Ramos (cell line): ENCODE data around the gene LLGL2.

Experiments used
- in situ Hi-C: fragments of 300-500 bp; cut with MboI; formaldehyde crosslinking; loops from one replicate; pipeline ENCODE4 v1.14.3; 2022; ENCODE audit warnings: low sequenced_read_pairs; ENCODE audit not compliant: unreplicated experiment

The LLGL2 gene

DNA sequence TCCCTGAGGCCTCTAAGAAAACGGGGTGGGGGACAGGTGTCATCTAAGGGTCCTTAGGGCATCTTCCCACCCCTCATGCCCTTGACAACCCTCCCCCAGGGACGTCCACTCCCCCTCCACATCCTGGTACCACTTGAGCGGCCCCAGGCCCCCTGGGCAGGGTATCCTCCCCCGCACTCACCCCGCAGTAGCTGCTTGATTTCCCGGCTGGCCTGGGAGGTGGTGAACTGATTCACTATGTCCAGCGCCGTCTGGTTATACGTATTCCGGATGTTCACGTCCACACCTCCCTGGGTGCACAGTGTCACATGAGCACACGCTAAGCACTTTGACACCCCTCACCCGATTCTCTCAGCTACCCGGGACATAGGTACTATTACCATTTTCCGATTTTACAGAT, 19.9 kb upstream of the LLGL2 start:
- in situ Hi-C loops: no loop called here

DNA sequence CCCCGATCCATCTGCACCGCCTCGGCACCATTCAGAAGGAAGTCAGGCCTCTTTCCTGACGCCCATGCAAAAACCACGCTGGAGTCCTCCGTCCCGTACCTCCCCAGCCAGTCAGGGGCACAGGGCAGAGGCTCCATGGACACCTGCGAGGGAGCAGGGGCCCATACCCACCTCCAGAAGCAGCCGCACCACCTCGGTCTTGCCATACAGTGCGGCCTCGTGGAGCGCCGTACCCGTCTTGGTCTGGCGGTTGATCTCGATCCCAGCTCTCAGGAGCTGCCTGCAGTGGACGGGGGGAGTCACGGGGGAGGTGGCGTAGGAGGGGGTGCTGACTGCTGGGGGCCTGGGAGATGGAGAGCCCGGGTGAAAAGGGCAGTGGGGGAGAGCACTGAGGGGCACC, 19.4 kb upstream of the LLGL2 start:
- in situ Hi-C loops: no loop called here

DNA sequence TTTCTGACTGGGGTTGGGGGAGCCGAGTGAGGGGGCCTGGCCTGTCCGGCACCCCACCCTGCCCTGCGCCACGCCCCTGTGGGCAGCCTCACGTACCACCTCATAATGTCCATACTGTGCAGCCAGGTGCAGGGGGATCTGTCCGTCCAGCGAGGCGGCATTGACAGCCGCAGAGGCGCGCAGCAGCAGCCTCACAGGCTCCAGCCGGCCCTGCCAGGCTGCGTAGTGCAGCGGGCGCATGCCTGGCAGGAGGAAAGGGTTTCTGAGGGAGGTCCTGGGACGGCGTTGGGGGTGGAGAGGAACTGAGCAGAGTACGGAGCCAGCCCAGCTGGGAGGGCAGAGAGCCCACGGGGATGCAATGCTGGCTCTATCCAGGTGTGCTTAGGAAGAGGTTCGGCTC, 18.6 kb upstream of the LLGL2 start:
- in situ Hi-C loops: no loop called here

DNA sequence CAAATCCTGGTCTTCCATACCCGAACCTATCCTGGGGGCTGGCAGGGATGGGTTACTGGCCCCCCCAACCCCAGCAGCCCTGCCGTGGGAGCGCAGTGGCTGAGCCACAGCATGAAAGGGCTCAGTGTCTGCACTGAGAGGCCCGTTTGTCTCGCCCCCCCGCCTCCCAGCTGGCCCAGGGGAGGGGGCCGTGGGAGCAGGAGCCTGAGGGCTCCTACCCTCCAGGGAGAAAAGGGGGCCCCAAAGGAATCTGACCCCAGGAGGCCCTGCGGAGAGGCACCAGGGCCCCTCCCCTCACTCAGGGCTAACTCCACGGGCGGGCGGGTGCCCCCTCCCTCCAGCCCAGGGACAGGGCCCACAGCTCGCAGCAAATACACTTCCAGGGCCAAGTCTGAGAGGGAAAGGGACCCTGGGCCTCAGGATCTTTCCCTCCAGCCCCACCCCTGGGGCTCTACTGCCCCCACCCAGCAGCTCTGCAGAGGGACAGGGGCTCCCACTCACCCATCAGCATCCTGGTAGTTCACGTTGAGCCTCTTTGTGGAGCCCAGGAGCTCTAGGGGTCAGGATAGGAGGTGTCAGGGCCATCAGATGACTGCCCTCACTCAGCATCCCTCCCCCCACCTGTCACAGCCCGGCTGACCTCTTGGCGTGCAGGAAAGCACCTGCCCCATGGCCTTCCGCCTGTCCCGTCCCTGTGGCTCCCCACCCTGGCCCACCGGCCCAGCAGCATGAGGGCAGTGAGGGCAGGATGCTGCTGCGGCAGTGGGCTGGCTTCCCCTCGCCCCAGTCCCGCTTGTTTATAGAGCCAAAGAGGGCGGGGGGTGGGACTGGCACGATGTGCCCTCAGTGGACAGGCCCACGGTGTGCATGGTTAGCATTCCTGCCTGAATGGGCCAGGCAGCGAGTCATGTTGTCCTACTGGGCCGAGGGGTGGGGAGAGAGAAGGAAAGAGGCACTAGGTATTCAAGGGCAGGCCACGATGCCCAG, 17.5 kb upstream of the LLGL2 start:
- in situ Hi-C loops: no loop called here

DNA sequence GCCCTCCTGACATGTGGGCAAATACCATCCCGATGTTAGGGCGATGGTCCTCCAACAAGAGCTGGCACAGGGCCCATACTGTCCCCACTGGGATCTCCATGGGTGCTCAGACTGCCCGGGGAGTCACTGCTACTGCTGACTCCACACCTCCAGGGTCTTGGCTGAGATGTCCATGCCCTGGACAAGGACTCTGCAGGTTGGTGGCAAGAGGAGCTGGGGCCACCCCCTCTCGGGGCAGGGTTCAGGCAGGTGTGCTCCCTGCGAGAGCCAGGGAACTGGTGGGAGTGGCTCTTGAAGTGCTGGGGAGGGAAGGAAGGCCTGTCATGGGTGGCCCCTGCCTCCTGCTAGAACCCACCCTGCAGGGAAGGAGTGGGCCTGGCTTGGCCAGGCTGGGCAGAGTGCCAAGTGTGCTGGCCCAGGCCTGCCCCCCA, 16.6 kb upstream of the LLGL2 start:
- in situ Hi-C loops: no loop called here

DNA sequence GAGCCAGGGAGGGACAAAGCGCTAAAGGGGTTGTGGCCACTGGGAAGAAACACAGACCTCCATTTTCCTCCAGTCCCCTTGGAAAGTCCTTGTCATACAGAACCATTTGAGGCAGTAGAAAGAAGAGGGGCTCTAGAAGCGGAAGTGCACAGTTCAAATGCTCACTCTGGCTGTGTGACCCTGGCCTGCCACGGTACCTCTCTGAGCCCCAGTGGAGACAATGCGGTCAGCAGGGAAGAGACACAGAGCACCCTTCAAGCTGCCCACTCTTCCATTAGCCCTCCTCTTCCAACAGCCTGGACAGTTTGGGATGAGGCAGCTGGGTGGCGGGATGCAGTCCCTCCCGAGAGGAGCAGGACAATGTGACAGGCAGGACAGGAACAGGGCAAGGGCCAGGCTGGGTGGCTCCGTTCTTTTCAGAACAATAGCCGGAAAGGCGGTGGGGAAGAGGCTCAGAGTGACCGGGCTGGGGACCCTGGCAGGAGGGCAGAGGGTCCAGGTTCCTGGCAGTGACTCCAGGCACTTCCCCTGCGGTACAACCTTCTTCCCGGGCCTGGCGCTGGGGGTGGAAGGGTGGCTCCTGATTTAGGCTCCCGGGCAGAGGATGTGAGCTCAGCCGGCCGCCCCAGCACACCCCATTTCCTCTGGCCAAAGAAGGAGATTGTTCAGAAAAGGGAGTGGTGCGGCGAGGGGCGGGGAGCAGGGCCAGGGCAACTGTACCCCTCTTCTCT, 15.8 kb upstream of the LLGL2 start:
- in situ Hi-C loops: loop anchor here (5.0 kb wide), 1 partner anchor 82 kb away; no protein-coding TSS in a partner anchor

DNA sequence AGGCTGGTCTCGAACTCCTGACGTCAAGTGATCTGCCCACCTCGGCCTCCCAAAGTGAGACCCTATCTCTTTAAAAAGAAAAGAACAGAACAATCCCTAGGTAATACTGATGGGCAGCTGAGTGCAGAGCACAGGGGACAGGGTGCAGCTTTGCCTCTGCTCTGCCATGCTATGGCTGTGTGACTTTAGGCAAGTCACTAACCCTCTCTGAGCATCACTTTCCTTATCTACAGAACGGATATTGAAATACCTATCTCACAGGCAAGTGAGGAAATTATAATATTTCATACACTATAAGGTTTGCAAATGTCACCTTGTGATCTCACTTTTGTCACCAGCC, 14.3 kb upstream of the LLGL2 start:
- in situ Hi-C loops: loop anchor here (5.0 kb wide), 1 partner anchor 84 kb away; no protein-coding TSS in a partner anchor

DNA sequence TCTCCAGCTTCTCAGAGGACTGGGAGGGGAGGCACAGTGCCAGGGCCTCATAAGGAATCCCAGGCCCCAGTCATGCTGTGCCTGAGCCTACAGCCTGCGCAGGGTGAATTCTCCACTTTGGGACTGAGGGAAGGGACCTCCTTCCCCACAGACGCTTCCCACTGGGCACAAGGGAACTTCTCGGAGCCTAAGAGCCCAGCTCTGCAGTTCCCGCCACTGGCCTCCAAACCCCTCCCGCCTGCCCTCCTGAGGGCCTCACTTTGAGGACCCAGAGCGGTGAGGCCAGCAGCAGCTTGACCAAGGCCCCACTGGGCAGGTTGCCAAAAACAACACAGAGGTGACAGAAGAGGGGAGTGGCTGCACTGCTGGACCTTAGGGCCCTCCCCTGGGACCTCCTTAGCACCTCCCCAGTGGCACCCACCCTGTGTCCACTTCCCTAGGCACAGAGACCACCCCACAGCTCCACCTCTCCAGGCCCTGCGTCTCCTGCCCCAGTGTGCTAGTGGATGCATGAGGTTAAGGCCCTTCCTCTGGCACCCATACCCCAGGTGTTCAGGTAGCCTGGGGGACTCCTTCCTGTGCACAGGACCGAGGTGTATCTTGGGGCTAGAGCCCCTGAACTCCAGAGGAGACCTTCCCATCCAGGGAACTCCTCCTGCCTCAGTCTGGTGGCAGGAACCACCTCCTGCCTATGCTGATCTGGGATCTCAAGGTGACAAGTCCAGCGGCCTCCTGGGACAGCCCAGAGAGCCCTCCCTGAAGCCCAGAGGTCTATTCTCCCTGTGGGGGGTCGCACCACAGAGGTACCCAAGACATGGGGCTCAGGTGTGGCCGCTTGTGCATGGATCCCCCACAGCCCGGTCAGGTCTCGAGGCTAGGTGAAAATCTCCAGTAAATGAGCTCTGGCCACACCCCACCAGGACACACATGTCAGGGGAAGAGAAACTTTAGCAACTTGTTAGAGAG, 13.6 kb upstream of the LLGL2 start:
- in situ Hi-C loops: loop anchor here (5.0 kb wide), 1 partner anchor 85 kb away; no protein-coding TSS in a partner anchor

DNA sequence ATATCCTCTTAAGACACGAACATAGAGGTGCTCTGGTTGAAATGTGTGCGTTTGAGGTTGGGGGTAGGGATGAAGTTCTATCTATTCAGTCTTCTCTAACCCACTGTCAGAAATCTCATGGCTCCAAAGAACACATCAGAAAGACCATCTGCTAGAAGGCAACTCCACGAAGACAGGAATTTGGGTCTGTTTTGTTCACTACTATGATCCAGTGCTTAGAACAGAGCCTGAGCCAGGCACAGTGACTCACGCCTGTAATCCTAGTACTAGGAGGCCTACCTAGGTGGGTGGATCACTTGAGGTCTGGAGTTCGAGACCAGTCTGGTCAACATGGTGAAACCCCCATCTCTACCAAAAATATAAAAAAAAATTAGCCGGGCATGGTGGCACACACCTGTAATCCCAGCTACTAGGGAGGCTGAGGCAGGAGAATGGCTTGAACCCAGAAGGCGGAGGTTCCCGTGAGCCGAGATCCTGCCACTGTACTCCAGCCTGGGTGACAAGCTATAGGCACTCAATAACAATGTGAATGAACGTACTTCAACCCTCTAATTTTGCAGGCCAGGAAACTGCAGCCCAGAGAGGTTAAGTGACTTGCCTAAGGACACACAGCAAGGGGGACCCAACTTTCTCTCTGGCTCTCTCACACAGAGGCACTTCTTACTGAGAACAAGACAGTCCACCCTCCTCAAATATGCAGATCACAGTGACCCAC, 12.4 kb upstream of the LLGL2 start:
- in situ Hi-C loops: loop anchor here (5.0 kb wide), 1 partner anchor 86 kb away; no protein-coding TSS in a partner anchor

DNA sequence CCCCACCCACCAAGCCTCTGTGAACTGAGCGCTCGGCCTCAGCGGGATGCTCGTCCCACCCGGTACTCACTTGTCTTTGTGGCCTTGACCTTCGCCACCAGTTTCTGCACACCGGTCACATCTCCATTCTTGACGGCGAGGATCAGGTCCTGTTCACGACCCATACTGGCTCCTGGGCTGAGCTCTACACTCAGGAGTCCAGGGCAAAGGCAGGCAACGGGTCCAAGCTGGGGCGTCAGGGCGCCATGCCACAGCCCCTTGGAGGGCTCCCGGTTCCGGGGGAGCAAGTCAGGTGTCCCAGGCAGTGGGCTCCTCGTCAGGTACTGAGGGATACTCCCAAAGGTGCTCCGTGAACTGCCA, 11.9 kb upstream of the LLGL2 start:
- in situ Hi-C loops: loop anchor here (5.0 kb wide), 1 partner anchor 86 kb away; no protein-coding TSS in a partner anchor

DNA sequence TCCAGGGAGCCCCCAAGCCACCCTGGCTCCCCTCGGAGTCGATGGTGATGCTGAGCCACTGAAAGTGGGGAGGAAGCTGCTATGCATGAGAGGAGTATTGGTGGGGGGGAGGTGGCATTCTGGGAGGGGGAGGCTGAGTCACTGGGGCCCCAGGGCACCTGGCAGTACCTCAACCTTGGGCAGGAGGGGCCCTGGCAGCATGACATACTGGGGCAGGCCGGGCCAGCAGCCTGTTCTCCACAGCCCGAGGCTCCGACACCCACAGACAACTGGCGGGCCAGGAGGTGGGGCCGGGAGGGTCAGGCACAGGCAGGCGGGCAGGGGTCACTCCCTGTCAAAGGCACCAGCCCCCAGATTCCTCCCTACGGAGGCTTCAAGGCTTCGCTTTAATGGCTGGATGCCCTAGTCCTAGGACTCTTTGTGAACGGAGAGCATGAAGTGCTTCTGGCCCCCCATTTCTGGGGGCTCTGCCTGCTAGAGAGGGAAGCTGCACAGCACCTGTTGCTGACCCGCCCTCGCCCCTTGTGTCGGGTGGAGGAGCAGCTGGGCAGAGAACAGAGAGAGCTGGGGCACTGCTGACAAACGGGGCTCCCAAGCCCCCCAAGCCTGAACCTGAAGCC, 11.1 kb upstream of the LLGL2 start:
- in situ Hi-C loops: loop anchor here (5.0 kb wide), 1 partner anchor 87 kb away; no protein-coding TSS in a partner anchor

DNA sequence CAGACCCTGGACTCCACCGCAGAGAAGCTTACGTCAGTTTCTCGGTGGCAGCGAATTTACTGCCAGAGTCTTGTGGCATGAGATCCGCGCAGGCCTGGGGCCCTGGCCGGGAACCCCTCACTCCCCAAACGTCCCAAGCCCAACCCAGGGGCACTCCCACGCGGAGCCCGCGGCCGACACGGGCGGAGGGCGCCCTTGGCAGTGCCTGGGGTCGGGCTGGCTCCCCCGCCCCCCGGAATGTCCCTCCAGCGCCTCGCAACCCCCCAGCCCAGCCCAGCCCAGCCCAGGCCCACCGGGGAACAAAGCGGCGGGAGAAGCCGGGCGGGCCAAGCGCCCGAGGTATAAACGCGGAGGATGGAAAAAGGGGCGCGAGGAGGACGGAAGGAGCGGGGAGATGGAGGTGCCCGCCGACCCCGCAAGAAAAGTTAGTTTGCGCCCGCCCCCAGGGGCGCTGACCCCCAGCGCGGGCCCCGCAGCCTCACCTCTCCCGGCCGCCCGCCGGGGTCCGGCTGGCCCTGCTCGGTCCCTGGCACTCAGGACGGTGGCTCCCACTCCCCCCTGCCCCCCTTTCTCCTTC, 10.5 kb upstream of the LLGL2 start:
- in situ Hi-C loops: loop anchor here (5.0 kb wide), 1 partner anchor 88 kb away; no protein-coding TSS in a partner anchor

DNA sequence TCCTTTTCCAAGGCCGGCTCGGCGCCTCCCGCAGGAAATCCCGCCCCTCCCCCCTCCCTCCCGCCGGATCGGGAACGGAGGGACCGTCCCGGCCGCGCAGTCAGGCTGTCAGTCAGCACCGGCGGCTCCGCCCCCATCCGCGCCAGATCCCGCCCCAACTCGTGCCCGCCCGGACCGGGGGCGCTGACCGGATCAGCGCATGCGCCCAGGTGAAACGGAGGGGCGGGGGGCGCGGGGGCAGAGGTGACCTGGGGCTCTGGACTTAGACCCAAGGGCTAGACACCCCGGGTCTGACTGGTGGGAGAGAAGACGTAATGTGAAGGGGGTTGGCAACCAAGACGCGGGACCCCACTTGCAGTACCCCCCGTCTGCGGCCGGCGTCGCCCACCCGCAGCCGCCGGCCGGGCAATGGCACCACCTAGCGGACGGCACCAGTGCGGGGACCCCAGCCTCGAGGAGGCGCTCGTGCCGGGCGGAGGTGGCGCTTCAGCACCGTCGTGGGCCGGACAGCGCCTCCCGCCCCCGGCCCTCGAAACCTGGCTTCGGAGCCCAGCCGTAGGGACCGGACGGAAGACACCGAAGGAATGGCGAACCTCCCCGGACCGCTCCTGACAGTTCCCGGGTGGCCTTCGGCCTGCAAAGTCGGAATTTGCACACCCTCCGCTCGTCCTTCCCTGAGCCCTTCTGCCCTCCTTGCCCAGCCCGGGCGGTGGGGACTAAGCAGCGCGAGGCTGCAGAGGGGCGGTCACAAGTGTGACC, 9.8 kb upstream of the LLGL2 start, which contains the start of gene CASKIN2:
Gene CASKIN2, minus strand, starts transcription at position 42 of the 759 bp plus-strand sequence. CDS start 1,733 bp downstream, outside the sequence.
- in situ Hi-C loops: no loop called here

DNA sequence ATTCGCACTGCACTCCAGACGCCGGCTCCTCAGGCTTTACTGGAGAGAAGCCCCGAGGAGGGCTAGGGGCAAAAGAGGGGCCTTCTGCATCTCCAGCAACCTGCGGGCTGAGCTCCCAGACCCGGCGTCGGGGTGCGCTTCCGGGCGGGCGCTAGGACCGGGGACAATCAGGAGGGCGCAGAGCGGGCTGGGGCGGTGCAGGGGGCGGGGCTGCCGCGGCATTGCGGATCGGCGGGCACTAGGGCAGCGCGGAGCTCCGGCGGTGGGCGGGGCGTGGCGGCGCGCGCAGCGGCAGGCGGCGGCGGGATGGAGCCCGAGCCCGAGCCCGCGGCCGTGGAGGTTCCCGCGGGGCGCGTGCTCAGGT, 9.3 kb upstream of the LLGL2 start, which contains the start of gene TSEN54:
Gene TSEN54, plus strand, starts transcription at position 274 of the 364 bp plus-strand sequence. Its CDS starts 33 bp downstream, at position 307.
- in situ Hi-C loops: no loop called here

DNA sequence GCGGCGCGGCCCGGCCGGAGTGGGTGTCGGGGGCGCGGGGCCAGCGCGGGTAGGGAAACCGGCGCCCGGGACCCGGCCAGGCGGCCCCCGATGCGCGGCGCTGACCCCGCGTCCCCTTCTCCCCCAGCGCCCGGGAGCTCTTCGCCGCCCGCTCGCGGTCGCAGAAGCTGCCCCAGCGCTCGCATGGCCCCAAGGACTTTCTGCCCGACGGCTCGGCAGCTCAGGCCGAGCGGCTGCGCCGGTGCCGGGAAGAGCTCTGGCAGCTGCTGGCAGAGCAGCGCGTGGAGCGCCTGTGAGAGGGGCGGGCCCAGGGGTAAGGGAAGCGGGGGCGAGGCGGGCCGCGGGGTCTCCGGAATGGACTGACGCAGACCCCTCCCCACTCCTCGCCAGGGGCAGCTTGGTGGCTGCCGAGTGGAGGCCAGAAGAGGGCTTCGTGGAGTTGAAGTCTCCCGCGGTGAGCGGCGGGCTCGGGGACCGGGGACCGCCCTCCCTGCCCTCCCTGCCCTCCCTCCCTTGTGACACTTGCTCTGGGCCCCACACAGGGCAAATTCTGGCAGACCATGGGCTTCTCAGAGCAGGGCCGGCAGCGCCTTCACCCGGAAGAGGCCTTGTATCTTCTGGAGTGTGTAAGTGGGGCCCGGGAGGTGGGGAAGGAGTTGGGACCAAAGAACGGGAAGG, 8.7 kb upstream of the LLGL2 start:
- in situ Hi-C loops: no loop called here

DNA sequence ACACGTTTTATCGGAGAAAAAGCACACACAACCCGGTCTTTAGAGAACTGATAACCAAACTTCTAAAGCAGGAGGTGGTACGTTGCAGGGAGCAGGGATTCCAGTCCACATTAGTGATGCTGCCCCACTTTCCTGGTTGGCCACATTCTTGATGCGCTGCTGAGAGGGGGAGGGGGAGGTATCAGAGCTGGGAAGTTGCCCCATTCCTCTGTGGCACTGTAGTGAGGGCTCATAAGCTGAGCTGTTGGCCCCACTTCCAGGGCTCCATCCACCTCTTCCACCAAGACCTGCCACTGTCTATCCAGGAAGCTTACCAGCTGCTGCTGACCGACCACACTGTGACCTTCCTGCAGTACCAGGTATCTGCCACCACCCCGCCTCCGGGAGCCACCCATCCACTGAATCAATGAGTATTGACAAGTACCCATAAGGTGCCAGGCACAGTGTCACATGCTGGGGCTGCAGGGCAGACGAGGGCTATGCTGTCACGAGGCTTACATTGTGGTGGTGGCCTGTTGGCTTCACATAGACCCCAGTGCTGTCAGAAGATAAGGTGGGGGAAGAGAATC, 8.1 kb upstream of the LLGL2 start:
- in situ Hi-C loops: no loop called here

DNA sequence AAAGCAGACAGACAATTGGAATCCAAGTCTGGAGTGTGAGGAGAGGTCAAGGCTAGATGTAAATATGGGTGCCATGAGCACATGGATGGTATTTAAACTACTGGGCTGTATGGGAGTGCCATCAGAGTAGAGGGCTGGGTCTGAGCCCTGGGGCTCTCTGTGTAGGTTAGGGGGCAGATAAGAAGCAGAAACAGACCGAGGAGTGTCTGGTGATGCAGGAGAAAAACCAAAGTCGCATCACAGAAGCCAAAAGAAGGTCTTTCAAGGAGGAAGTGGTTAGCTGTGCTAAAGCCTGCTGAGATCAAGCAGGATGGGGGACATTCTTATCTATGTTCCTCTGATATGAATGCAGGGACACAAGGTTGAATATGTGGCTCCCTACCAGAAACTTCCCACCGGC, 7.3 kb upstream of the LLGL2 start:
- in situ Hi-C loops: no loop called here
